ENCODE data around the gene BAG5.
"Not testable (repeated sequence)": the region's sequence is repeated elsewhere in the genome, so short reads cannot be mapped to it uniquely, and the experiment has no call there.

BAG5 gene

DNA sequence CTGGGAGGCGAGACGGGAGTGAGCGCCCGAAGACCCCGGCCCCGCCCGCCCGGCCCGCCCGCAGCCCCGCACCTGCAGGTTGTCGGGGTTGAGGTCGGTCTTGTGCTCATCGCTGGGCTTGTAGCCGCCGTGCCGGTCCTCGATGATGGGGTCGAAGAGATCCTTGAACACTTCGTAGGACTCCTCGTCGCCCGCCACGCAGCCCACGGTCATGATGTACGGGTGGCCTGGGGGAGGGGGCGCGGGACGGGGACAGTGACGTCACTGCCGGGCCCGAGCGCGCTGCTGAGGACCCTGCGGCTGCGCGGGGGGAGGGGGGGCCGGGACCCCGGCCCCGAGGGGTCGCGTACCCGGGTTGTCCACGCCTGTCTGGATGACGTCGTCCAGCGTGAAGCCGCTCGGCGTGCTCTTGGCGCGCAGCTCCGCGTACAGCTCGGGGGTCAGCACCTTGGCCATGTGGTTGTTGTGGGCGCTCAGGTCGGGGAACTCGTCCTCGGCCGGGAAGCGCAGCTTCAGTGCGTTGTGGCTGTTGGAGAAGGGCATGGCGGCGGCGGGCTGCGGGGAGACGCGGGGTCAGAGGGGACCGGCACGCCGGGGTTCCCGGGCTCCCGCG is 40.4 kb downstream of the BAG5 start:
- no peak for DNase-seq

DNA sequence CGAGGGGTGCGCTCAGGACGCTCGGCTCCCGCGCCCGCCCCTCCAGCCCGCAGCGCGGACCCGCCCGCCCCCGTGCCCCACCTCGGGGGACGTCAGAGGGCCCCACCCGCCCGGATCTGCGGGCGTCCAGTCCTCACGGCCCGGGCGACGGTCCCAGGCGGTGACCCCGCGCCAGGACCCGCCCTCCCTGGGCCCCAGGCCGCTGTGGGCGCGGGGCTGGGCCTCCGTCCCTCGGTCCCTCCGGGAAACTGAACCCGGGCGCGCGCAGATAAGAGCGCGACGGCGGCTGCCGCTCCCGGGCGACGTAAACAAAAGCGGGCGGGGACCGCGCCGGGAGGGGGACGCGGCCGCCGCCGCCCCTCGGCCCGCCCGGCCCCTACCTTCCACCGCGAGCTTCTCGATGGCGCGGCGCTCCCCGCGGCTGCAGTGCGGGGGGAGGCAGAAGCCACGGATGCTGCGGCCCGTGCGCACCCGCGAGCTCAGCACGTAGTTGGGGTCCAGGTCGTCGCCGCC is 41.0 kb downstream of the BAG5 start:
- peak; percentile 24 for DNase-seq

DNA sequence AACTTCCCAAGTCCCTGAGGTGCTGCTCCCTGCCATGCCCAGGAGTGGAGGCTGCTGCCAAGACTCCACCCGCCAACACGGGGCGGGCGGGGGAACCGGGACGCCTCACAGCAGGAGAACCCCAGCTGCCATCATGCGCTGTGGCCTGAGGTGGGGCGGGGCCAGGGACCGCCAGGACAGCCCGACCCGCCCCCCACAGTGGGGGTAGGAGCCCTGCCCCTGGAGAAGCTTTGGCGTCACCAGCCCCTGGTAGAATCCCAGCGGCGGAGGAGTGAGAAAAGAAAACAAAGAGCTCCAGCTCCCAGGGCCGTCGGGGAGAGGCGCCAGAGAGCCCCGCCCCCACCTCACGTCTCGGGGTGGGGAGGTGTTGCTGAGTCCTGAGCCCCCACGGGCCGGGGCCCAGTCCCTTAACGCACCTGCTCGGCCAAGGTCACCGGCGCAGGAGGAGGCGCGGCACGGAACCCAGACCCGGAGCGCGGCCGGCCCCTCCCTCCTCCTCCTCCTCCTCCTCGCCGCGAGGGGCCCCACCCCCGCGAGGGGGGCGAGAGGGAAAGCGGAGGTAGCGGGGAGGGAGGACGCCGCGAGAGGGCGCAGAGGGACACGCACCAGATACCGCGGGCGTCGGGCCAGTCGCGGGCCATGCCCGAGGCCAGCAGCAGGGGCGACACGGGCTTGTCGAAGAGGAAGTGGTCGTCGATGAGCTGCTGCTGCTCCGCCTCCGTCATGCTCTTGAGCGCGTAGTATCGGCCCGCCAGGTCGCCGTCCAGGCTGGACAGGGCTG is 41.6 kb downstream of the BAG5 start:
- peak; percentile 81 for DNase-seq

DNA sequence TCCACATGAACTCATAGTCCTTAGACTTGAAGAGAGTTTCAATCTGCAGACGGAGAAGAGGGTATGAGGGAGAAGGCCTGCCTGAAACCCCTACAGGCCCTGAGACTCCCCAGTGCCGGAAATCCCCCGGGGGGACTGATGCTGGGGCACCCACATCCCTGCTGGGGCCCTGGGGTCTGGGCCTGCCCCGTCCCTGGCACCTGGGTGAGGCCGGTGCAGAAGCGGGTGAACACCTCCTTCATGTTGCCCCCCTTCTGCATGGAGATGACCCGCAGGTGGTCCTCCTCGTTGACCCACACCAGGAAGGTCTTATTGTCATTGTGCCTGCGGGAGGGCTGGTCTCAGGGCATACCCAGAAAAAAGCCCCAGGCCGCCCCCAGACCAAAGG is 42.2 kb downstream of the BAG5 start:
- no peak for DNase-seq

DNA sequence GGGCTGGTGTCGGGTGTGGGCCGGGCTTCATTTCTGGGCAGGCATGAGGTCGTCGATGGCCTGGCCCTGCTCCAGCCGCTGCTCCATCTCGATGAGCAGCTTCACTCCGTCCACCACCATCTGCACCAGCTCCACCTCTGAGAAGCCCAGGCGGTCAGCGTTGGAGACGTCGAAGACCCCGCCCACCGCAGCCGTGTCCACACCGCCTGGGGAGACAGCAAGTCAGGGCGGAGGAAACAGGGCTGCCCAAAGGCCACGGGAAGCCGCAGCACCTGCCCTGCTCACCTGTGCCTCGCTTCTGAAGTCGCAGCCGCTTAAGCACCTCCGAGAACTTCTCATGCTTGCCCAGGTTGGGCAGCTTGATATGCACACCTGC is 42.6 kb downstream of the BAG5 start:
- no peak for DNase-seq

DNA sequence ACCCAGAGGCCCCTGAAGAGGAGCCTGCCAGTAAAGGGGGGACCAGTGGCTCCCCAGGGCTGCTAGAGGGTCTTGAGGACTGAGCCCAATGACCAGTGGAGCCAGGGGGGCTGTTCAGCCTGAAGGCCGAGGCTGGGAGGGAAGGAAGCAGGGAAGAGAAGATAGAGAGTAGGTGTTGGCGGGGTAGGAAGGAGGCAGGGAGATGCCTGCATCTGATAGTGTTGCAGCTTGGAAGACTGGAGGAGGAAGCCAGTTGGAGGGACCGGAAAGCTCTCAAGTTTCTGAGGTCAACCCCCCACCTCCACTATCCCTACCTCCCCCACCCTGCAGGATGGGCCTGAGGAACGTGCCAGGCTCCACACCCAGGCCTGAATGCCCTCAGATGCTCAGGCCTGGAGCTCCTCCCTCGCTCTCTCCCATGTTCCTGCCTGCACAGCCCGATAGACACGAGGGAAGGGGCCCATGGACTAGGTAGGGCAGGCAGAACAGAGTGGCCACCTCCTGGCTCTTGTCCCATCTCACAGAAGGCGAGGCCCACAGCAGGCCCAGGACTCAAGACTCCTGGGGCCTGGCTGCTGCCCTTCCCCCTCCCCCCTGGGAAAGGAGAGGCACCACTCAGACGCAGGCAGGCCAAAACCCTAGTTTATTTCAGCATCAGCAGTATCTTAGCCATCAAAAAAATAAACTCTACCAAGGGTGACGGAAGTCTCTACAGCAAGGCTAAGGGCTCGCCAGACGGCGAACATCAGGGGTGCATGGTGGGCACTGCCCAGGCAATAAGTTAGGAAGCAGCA is 43.2 kb downstream of the BAG5 start:
- DNase-seq, result no peak

DNA sequence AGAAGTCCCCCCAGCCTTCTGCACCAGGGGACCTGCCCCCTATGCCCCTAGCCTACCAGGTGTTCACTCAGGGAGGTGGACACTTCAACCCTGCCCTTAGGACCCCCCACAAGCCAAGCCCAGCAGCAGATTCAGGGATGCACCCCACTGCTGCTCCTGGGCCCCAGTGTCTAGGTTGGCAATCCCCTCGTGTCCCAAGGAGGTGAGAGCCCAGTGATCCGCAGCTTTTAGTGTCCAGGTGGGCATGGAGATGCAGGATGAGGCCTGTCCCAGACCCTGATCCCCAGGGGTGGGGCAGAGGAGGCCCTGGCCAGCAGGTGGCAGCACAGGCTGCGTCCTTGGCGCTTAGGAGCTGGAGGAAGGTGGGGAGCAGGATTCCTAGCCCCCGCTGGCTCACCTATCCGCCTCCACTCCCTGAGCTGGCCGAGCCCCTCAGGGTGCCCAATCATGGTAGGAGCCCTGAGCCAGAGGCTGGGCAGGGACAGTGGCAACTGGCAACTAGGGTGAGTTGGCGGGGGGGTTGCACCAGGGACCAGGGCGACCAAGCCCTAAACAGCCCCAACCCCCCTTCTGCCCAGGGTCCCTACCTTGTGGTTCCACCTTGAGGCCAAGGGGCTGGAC is 43.9 kb downstream of the BAG5 start:
- DNase-seq, result peak; percentile 62

DNA sequence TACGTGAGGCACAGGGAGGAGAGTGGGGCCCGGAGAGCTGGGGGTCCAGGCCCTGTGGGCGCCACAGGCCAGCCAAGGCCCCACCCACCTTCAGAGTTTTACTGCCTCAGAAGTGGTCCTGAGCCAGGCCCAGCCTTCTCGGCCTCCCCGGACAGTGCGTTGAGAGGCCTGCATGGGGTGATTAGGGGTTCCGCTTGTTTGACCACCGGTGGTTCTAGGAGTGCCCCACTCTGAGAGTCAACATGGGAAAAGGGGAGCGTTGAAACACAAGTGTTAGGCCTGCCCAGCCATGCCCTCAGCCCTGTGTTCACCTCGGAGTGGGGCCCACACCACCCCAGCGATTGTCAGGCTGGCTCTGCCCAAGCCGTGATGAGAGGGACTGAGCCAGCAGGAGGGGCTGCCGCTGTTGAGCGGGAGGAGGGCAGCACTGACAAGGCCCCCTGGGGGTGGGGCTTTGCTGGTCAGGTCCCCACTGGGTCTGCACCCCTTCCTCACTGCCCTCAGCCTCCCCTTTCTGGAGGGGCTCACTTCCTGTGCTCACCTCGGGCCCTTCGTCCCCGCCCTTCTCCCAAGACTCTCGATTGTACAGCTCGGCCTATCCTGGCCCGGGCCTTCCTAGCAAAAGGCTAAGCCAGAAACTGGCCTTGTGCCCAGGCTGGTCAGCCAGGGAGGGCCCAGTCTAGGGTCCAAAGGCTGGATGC is 44.6 kb downstream of the BAG5 start:
- no peak for DNase-seq

DNA sequence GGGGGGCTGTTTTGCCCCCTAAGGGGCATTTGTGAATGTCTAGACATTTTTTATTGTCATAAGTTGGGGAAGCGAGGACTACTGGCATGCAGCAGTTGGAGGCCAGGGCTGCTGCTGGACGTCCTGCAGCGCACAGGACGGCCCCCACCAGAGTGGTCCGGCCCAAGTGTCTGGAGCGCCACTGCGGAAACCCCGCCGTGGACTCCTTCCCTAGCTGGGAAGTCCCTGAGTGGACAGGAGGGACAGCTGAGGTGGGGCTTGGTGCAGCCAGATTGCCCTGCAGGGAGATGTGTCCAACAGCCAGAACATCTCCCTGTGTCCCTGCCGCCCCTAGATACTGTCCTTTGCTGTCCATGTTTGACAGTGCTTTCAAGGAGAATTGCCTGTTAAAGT is 45.3 kb downstream of the BAG5 start:
- no peak for DNase-seq

DNA sequence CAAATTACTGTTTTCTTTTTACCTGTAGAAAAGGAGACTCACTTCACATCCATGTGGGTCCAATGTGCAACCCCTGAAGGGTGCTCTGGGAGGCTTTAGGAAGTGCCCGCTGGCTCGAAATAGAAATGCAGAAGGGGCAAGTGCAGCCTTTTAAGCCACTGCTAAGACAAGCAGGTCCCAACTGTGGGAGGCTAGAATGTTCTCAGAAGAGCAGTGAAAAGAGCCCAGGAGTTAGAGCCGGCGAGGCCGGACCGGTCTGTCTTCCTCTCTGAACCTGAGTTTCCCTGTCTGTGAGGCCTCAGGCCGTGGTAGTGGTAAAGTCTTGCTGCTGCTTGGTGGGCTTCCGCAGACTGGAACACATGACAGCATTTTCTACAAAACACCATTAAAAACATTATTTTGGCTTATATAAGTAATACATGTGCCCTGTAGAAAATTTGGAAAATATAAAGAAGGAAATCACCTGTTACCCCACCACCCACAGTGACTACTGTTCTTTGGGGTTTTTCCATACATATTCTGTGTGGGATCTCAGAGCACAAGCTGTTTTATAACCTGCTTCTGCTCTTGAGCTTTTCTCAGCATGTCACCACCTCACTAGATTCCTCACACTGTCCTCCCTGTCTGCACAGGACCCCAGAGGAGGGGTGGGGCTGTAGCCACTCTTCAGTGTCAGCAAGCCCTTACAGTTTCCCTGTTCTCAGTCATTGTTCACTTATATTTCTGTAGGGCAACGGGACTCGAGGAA is 45.9 kb downstream of the BAG5 start:
- DNase-seq, result no peak

DNA sequence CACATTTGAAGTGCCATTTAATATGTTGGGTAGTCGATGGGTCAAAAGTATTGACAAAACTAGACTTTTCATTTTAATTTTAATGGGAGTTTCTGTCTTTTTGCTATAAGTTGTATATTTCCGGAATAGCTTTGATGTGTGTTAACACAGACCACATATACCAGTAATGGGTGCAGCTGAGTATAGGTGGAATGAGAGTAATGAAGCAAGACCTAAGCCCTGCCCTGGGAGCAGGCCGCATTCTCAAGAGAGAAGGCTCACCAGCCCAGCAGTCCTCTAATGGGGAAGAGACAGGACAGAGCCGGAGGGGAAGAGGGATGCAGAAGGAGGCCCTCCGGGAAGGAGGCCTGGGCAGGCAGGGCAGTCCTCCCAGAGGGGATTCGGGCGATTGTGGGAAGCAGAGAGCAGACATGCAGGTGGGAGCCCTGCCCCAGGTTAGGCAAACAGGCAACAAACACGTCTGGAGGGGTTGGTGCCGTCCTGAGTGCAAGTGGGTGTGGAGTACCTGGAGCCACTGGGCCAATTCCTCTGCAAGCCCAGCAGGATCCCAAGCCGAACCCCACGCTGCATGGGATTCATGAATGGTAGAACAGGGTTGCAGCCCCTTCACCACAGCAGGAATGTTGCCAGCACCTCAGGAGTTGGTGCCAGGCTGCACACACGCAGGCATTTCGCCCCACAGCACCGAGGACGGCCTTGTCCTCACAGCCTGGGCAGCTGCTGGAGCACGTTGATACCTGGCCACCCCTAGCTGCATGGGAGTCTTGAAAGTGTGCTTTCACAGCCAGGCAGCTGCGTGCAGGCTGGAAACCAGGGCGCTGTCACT is 47.6 kb downstream of the BAG5 start:
- no peak for DNase-seq

DNA sequence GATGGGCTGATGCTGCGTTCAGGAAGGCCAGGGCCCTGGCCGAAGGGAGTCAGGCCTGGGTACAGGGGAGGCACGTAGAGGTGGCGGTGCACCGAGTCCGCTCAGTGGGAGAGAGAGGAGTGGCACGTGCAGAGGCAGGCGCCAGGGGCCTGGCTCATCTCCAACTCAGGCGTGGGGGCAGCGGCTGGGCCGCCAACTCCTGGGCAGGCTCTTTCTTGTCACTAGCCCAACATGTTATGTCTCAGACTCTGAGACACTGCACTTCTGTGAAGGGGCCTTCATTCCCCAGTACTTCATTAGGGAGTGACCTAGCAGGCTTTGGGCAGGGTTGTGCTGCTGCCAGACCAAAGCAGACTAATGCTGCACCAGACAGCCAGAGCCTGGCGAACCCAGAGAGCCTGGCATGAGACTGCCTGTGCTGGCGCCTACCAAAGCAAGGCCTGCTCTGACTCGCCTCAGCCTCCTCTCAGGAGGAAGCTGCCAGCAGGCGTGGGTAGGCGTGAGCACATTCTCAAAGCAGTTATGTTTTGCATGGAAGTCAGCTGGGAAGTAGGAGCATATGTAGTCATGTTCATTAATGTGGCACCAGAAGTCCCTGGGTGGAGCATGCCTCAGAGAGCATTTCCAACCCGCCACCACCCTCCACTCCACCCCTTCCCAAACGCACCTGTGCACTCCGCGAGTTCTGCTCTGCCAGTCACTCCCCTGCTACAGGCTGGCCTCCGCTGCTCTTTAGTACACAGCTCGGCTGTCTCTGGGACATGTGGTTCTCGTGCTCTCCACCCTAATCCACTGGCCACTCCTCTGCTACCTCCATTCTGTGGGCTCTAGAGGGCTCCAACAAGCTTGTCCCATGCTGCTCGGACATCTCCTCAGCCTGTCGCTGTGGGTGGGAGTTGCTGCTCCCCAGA is 49.5 kb downstream of the BAG5 start:
- no peak for DNase-seq

DNA sequence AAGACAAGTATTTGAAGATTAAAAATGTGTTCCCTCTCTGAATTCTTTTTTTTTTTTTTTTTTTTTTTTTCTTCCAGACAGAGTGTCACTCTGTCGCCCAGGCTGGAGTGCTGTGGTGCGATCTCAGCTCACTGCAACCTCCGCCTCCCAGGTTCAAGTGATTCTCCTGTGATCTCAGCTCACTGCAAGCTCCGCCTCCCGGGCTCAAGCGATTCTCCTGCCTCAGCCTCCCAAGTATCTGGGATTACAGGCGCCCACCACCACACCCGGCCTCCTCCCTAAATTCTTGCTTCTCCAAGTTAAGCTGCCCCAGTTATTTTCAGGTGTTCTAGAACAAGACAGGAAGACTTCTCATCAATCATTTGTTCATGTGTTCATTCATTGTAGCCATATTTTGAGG is 50.3 kb downstream of the BAG5 start:
- not testable (repeated sequence) for DNase-seq

DNA sequence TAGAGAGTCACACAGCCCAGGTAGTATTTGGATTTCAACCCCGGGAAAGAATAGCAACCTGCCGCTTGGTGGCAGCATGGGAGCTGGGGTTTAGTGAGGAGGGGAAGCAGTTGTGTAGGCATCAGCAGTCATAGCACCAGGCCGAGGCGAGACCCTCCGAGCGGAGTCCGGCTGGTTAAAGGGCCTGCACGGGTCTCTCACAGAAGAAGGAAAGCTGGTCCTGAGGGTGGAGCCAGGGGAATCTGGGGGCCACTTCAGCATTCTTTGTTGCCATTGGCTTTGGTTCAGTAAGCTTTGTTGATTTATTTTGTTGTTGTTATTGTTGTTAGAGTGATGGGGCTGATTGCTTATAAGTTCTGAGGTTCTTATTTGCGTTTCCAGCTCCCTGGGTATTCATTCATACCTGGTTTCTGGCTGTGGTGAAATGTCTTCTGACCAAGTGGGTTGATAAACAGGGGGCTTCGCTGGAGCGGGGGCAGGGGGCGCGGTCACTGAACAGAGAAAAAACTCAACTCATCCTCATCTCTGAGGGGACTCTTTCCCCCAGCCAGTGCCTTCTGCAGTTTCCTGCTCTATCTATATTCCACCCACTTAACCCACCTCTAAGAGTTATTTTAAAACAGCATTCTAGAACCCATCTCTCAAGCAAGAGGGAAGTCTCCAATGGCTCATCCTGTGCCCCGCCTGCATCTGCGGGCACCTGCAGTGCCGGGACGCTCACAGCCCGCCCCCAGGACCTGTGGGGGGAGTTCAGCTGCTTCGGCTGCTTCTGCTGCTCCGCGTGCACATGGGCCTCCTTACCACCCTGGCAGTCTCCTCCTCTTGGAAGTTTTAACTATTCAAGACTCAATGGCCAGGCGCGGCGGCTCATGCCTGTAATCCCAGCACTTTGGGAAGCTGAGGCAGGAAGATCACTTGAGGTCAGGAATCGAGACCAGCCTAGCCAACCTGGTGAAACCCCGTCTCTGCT is 51.4 kb downstream of the BAG5 start:
- no peak for DNase-seq

DNA sequence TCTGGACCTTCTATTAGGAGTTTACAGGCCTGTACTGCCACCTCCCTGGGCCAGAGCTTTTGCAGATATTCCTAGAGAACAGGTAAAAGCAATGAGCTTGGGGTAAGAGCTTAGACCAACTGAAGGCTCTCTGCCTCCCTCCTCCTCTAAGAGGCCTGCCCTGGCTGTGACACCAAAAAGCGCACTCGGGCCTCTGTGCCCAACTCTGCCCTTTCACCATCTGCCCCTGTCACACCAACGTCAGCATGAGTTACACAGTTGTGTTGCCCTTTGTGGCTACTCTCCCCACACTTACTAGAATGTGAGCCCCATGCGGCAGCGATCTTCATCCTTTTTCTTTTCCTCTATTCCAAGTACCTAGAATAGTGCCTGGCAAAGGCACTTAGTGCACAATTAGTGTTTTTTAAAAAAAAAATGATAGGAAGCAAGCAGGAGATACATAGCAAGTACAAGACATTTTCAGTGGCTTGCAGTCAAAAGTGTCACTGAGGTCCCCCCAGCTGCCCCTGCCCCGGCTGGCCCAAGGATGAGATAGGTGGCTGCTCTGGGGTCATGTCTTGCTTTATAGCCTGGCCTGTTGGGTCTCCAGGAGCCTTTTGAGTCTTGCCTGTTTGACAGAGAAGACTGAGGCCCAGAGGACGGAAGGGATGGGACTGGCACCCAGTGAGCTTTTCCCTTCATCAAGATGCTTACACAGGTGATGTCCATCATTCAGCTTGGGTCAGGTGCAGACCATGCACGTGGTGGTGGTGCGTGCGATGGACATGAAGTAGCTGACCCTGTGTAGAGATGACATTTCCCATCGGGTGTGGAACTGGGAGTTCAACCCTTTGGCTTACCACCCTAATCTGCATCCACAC is 52.4 kb downstream of the BAG5 start:
- DNase-seq, result no peak

DNA sequence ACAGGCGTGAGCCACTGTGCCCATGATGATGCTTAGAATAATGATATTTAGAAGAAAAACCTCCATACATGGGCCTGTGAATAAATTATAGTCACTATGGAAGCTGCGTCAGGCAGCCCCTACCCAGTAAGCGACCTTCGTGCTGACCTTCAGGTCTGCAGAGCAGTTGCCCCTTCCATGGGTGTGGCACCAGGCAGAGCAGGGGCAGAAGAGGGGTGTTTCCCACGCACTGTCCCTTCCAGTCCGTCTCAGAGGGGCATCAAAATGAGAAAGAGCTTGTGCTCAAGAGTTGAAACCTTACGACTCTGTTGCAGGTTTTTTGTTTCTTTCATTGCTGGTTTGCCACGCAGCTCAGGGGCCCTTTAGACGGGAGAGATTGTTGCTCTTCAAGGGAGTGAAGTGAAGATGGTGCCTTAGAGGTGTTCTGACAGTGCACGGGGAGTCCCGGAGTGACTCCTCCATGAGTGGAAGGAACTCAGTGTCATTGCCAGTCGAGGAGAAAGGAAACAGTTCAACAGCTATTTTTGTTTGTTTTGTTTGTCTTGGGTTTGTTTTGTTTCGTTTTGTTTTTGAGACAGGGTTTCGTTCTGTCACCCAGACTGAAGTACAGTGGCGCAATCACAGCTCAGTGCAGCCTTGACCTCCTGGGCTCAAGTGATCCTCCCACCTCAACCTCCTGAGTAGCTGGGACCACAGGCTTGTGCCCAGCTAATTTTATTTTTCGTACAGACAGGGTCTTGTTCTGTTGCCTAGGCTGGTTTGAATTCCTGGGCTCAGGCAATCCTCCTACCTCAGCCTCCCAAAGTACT is 53.7 kb downstream of the BAG5 start:
- no peak for DNase-seq

DNA sequence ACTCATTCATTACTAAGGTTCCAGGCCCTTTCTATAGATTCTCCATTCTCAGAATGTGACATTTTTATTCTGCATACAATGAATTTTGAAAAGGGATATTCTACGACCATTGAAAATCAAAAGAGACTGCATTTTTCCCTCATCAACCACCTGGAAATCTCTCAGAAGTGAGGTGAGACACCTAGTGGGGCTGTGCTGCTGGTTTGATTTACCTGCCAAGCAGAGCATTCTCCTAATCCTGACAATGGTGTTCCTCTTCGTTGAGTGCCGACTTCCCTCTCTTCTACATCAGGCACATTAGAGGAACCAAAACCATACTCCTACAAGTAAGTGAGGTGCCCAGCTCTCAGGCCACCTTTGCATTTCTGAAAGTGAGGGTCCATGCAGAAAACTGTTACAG is 54.7 kb downstream of the BAG5 start:
- no peak for DNase-seq

Data from CD4-positive, alpha-beta T cell treated with Interleukin-17A for 1 hour (primary cell).